ENCODE data around the gene WLS. TPM values are rescaled to one million over a fixed set of nuclear protein-coding genes. Genes with fewer than 3 reads are reported as not detected.

The WLS gene
- total and polyA plus RNA-seq, 2 donors (not counting 1 experiment from before 2014, with no cell fraction given): 0.49 TPM; not detected in 1

- TF ChIP-seq CTCF (IDR thresholded peaks at IDR 0.05) (no peak), EZH2 (IDR thresholded peaks at IDR 0.05; ENCODE audit: borderline replicate concordance, insufficient read depth, low read depth, low read length, poor library complexity, severe bottlenecking) (no peak)
- WGBS (ENCODE audit: insufficient coverage): 84% methylated on average over 2 of the region's 5 CpGs
- Mint-ChIP-seq H3K27me3 (peaks cover 17% of the 10 kb centered on the region), H3K4me1 (no peaks in the 10 kb centered on the region), H3K4me3 (no peak overlapping the region), H3K9me3 (ENCODE audit: insufficient read depth) (no peaks in the 10 kb centered on the region), H3K27ac (no peak overlapping the region)
- no peak overlapping the region for H2AFZ ChIP-seq (ENCODE audit: insufficient read depth, low read depth, low read length, poor library complexity, severe bottlenecking)
- no peaks in the 10 kb centered on the region for H3K79me2 ChIP-seq (ENCODE audit: control insufficient read depth, insufficient read depth, low read length)
- CTCF ChIA-PET: no interaction called here
- H3K27ac ChIP-seq (ENCODE audit: low read length in 2 of 2): no peak overlapping the region
- no peaks in the 10 kb centered on the region for H3K27me3 ChIP-seq (replicated peaks in 1 of 4; ENCODE audit: control extremely low read depth in 1 of 4, control insufficient read depth in 3 of 4, insufficient read depth in 4 of 4, low read length in 3 of 4)
- H4K20me1 ChIP-seq (ENCODE audit: control insufficient read depth, insufficient read depth, low read length, poor library complexity, severe bottlenecking): no peaks in the 10 kb centered on the region
- POLR2A ChIA-PET: no interaction called here
- DNase-seq: no peak
- intact Hi-C loops (cut with micrococcal nuclease): no loop called here
- H3K4me3 ChIP-seq (ENCODE audit: control extremely low read depth in 1 of 5, extremely low read depth in 1 of 5, insufficient read depth in 1 of 5, low read depth in 2 of 5, low read length in 4 of 5): no peak overlapping the region
- no peaks in the 10 kb centered on the region for H3K4me1 ChIP-seq (ENCODE audit: control insufficient read depth in 2 of 2, insufficient read depth in 2 of 2, low read length in 2 of 2)
- ATAC-seq (ENCODE audit: low read depth): no peak
- H3K4me2 ChIP-seq (replicated peaks; ENCODE audit: low read depth, low read length, poor library complexity, severe bottlenecking): no peak overlapping the region
- H3K9me3 ChIP-seq (ENCODE audit: control extremely low read depth in 1 of 3, control insufficient read depth in 2 of 3, insufficient read depth in 1 of 3, low read length in 2 of 3): peaks cover 0 to 2% (median 0%) of the 10 kb centered on the region in 3 donors
- H3K9ac ChIP-seq (ENCODE audit: low read length): no peak overlapping the region
- no peaks in the 10 kb centered on the region for H3K36me3 ChIP-seq (replicated peaks in 1 of 2; ENCODE audit: control extremely low read depth in 1 of 2, control insufficient read depth in 1 of 2, extremely low read depth in 1 of 2, insufficient read depth in 2 of 2, low read length in 1 of 2)
Observed at GRCh38 chr1:68217618-68218017, 14.7 kb downstream of the WLS start.

- Mint-ChIP-seq H3K4me1 (no peaks in the 10 kb centered on the region), H3K9me3 (ENCODE audit: insufficient read depth) (no peaks in the 10 kb centered on the region), H3K27ac (no peak overlapping the region), H3K4me3 (no peak overlapping the region), H3K27me3 (peaks cover 17% of the 10 kb centered on the region)
- Histone ChIP-seq H3K9ac (ENCODE audit: low read length) (no peak overlapping the region), H2AFZ (ENCODE audit: insufficient read depth, low read depth, low read length, poor library complexity, severe bottlenecking) (no peak overlapping the region), H3K4me1 (ENCODE audit: control insufficient read depth in 2 of 2, insufficient read depth in 2 of 2, low read length in 2 of 2) (no peaks in the 10 kb centered on the region), H3K4me3 (ENCODE audit: control extremely low read depth in 1 of 5, extremely low read depth in 1 of 5, insufficient read depth in 1 of 5, low read depth in 2 of 5, low read length in 4 of 5) (no peak overlapping the region), H3K79me2 (ENCODE audit: control insufficient read depth, insufficient read depth, low read length) (no peaks in the 10 kb centered on the region), H3K9me3 (ENCODE audit: control extremely low read depth in 1 of 3, control insufficient read depth in 2 of 3, insufficient read depth in 1 of 3, low read length in 2 of 3) (peaks cover 0 to 2% (median 0%) of the 10 kb centered on the region in 3 donors), H4K20me1 (ENCODE audit: control insufficient read depth, insufficient read depth, low read length, poor library complexity, severe bottlenecking) (no peaks in the 10 kb centered on the region), H3K4me2 (replicated peaks; ENCODE audit: low read depth, low read length, poor library complexity, severe bottlenecking) (no peak overlapping the region), H3K36me3 (replicated peaks in 1 of 2; ENCODE audit: control extremely low read depth in 1 of 2, control insufficient read depth in 1 of 2, extremely low read depth in 1 of 2, insufficient read depth in 2 of 2, low read length in 1 of 2) (no peaks in the 10 kb centered on the region), H3K27ac (ENCODE audit: low read length in 2 of 2) (no peak overlapping the region), H3K27me3 (replicated peaks in 1 of 4; ENCODE audit: control extremely low read depth in 1 of 4, control insufficient read depth in 3 of 4, insufficient read depth in 4 of 4, low read length in 3 of 4) (peaks cover 0 to 1% (median 0%) of the 10 kb centered on the region in 4 experiments)
- no peak for TF ChIP-seq CTCF (IDR thresholded peaks at IDR 0.05)
- TF ChIP-seq EZH2 (IDR thresholded peaks at IDR 0.05; ENCODE audit: borderline replicate concordance, insufficient read depth, low read depth, low read length, poor library complexity, severe bottlenecking): no peak
- ChIA-PET POLR2A (no interaction called here), CTCF (no interaction called here)
- DNase-seq: no peak
- WGBS (ENCODE audit: insufficient coverage): 83% methylated on average over 1 of the region's 5 CpGs
- intact Hi-C loops (cut with micrococcal nuclease): no loop called here
- ATAC-seq (ENCODE audit: low read depth): no peak
Observed at GRCh38 chr1:68217060-68217554, 15.2 kb downstream of the WLS start.

Measured in B cell (primary cell).